BLaER1 (cell line): ENCODE data around the gene ANOS1.

Experiments
- H3K27ac ChIP-seq: shearing (Covaris generic); formaldehyde crosslinking; 2 replicates; pipeline ENCODE4 v1.8.1; 2022
- H3K27me3 ChIP-seq: shearing (Covaris generic); formaldehyde crosslinking; 2 replicates; pipeline ENCODE4 v1.8.1; 2022
- H3K36me3 ChIP-seq: shearing (Covaris generic); formaldehyde crosslinking; 2 replicates; pipeline ENCODE4 v1.8.1; 2022
- H3K4me1 ChIP-seq: shearing (Covaris generic); formaldehyde crosslinking; 2 replicates; pipeline ENCODE4 v1.8.1; 2022
- H3K4me2 ChIP-seq: shearing (Covaris generic); formaldehyde crosslinking; 2 replicates; pipeline ENCODE4 v1.8.1; 2022
- H3K4me3 ChIP-seq: shearing (Covaris generic); formaldehyde crosslinking; 2 replicates; pipeline ENCODE4 v1.8.1; 2022
- H3K9ac ChIP-seq: shearing (Covaris generic); formaldehyde crosslinking; 2 replicates; pipeline ENCODE4 v1.8.1; 2022
- H3K9me3 ChIP-seq: shearing (Covaris generic); formaldehyde crosslinking; 2 replicates; pipeline ENCODE4 v1.8.1; 2022
- H4K20me1 ChIP-seq: shearing (Covaris generic); formaldehyde crosslinking; 2 replicates; pipeline ENCODE4 v1.8.1; 2022
- Cebpa-rat ChIP-seq: shearing (Covaris generic); IDR thresholded peaks from 2 replicates; pipeline ENCODE4 v1.8.1; 2022

The ANOS1 gene

DNA sequence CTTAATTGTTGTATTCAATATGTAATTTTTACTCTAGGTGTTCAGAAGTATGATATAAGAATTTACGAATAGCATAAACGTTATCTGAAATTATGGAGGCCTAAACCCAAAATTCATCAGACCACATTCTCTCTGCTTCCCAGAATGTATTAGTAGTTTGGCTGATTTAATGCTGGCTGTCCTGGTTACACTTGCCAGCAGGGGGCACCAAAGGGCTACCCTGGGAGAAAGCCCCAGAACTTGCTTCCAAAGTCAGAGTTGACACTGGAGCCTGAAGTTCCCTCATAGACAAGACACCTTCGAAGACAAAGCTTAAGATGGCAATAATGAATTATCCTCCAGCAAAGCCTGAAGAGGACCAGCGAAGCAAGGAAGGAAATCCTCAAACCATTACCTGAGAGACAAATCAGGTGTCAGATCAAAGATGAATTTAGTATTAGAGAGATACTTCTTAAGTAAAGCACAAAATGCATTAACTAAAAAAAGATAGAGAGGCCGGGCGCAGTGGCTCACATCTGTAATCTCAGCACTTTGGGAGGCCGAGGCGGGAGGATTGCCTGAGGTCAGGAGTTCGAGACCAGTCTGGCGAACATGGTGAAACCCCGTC, 11.3 kb upstream of the ANOS1 start:
- Histone ChIP-seq H3K9ac (no peak overlapping the region), H3K4me3 (no peak overlapping the region), H3K4me2 (no peak overlapping the region), H3K4me1 (no peaks in the 10 kb centered on the region), H3K27ac (no peak overlapping the region), H3K27me3 (no peaks in the 10 kb centered on the region), H4K20me1 (no peaks in the 10 kb centered on the region), H3K36me3 (no peaks in the 10 kb centered on the region), H3K9me3 (no peaks in the 10 kb centered on the region)
- TF ChIP-seq Cebpa-rat: no peak

DNA sequence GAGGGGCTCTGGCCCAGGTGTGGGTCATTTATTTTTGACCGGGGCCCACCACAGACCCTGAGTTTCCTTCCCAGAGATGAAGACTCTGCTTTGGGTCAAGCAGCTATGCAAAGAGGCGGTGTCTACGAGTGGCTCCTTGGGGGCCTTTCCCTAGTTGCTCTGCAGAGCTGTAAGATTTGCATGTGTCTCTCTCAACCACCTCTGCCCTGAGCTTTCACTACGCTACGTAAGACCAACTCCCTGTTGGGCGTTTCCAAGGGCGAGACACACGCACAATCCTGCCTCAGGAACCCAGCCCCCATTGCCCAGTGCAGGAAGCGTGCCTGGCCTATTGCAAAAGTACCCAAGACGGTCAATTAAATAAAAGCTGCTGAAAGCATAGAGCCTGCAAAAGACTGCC, 10.0 kb upstream of the ANOS1 start:
- no peaks in the 10 kb centered on the region for H4K20me1 ChIP-seq
- no peak overlapping the region for H3K4me2 ChIP-seq
- H3K27me3 ChIP-seq: no peaks in the 10 kb centered on the region
- no peaks in the 10 kb centered on the region for H3K9me3 ChIP-seq
- H3K4me3 ChIP-seq: no peak overlapping the region
- no peak overlapping the region for H3K9ac ChIP-seq
- no peak for TF ChIP-seq Cebpa-rat
- H3K4me1 ChIP-seq: no peaks in the 10 kb centered on the region
- H3K36me3 ChIP-seq: no peaks in the 10 kb centered on the region
- H3K27ac ChIP-seq: no peak overlapping the region

DNA sequence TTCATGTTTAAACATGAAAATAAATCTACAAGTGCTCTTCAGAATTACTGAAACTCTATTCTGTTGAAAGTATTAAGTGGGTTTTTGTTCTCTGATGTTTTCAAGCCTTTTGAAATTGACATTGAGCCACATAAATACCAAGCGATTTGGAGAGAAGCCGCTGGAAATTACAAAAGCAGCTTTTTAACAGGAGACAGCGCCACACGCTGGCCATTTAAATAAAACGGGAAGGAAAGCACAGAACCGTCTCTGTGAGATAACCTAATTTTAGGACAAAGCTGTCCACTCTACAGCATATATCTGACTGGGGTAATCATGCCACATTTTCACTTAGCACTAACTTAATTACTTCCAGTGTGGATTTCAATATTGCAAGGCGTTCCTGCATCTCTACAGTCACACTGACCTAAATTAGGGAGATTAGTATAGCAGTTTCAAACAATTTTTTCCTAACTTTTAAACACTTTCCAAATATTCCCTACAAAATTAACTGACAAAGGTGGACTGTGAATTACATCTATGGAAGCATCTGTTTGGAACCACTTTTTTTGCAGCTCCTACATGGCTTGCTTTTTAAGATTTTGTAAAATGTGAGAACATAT, 6.8 kb upstream of the ANOS1 start:
- Histone ChIP-seq H4K20me1 (no peaks in the 10 kb centered on the region), H3K27ac (no peak overlapping the region), H3K36me3 (no peaks in the 10 kb centered on the region), H3K4me1 (no peaks in the 10 kb centered on the region), H3K9me3 (no peaks in the 10 kb centered on the region), H3K4me2 (no peak overlapping the region), H3K4me3 (no peak overlapping the region), H3K9ac (no peak overlapping the region), H3K27me3 (peaks cover 2% of the 10 kb centered on the region)
- no peak for TF ChIP-seq Cebpa-rat

DNA sequence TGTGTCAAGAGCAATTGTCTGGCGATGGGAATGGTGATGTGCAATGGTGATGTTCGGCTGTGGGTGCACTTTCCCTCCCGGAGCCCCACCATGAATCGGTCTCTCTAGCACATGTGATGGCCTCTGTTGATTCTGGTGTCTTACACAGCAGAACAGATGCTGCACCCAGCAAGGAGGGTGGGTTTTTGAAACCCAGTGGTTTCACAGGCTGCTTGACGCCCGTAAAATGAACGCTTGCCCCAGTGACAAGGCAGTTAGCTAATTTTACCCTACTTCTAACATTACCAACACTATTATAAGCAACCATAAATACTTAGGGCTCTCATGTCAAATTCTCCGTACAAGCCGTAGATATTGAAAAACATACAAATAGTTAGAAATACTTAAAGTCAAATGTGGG, 5.9 kb upstream of the ANOS1 start:
- TF ChIP-seq Cebpa-rat: no peak
- no peaks in the 10 kb centered on the region for H3K9me3 ChIP-seq
- no peak overlapping the region for H3K4me3 ChIP-seq
- no peak overlapping the region for H3K27ac ChIP-seq
- no peak overlapping the region for H3K9ac ChIP-seq
- H3K4me2 ChIP-seq: no peak overlapping the region
- H4K20me1 ChIP-seq: no peaks in the 10 kb centered on the region
- no peaks in the 10 kb centered on the region for H3K4me1 ChIP-seq
- H3K27me3 ChIP-seq: peaks cover 10% of the 10 kb centered on the region
- no peaks in the 10 kb centered on the region for H3K36me3 ChIP-seq

DNA sequence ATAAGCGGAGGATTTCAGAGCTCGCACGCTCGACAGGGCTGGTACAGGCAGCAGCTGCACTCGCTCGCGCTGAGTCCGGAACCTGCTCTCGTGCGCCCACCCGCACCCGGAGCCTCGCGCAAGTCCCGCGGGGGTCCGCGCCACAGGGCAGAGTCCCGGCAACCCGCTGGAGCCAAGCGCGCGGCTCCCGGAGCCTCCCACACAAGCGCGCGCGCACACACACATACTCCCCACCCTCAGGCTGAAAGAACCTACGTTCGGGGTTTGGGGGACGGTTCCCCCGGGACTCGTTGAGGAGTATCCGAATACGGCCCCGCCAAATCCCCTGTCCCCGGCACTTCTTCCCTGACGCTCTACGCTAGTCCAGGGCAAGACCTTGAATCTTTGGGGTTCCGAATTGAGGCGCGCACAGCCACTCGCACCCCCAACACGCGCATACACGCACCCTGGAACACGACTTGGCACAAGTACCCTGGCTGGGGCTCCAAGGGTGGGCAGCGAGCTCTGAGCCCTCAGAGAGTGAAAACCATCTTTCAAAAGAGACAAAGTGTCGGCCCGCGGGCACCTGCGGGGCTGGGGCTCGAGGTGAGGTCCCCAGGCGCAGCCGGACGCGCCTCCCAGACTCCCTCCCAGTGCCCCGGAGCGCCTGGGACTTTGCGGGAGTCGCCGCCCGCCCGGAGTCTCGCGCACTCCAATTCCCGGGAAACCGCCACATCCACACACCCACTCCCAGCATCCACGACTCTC, 952 bp downstream of the ANOS1 start:
- Histone ChIP-seq H4K20me1 (no peaks in the 10 kb centered on the region), H3K27ac (no peak overlapping the region), H3K4me1 (peaks cover 9% of the 10 kb centered on the region), H3K36me3 (no peaks in the 10 kb centered on the region), H3K9ac (no peak overlapping the region), H3K4me3 (peak overlapping the region; percentile 55), H3K27me3 (peaks cover 62% of the 10 kb centered on the region), H3K9me3 (peaks cover 20% of the 10 kb centered on the region), H3K4me2 (peak overlapping the region; percentile 65)
- no peak for TF ChIP-seq Cebpa-rat

DNA sequence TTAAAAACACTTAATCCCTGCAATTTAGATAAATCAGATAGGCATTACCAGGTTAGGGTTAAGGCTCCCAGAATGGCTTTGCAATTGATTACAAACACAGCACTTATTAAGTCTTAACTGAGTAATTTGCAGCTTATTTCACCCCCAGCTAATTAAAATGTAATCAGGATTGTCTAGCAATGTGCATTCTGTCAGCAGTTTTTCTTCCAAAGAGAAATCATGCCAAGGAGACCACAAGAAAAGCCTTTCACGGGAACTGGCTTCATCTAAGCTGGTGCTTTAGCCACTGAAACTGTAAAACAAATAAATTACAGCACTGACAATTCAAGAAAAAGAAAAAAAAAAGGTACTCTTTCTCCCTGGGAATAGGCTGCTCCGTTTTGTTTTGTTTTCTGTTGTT, 2.1 kb downstream of the ANOS1 start:
- Histone ChIP-seq H4K20me1 (no peaks in the 10 kb centered on the region), H3K27me3 (peaks cover 62% of the 10 kb centered on the region), H3K4me3 (no peak overlapping the region), H3K4me2 (no peak overlapping the region), H3K9me3 (peaks cover 20% of the 10 kb centered on the region), H3K9ac (no peak overlapping the region), H3K27ac (no peak overlapping the region), H3K36me3 (no peaks in the 10 kb centered on the region), H3K4me1 (peaks cover 9% of the 10 kb centered on the region)
- no peak for TF ChIP-seq Cebpa-rat

DNA sequence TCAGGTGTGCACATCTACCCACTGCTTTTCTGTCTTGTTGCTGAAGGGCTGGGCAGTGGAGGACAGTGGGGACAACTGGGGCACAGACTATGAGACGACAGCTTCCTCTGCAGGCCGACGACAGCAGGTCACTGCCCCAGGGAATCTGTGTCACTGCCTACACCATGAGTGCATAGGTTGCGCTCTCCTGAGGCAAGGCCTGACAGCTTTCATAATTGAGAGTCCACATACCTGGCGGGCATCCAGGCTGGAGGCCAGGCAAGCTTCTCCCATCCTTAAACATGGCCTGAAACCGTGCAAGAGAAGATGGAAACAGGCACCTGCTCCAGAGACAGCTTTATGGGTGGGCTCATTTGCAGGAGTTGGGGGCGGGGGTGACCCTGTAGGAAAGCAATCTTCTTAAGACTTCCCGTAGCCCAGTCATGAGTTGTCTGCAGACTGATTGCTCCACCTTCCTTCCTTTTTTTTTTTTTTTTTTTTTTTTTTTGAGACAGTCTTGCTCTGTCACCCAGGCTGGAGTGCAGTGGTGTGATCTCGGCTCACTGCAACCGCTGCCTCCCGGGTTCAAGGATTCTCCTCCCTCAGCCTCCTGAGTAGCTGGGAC, 2.9 kb downstream of the ANOS1 start:
- Histone ChIP-seq H3K4me2 (no peak overlapping the region), H3K4me1 (peaks cover 9% of the 10 kb centered on the region), H4K20me1 (no peaks in the 10 kb centered on the region), H3K36me3 (no peaks in the 10 kb centered on the region), H3K9ac (no peak overlapping the region), H3K9me3 (peaks cover 20% of the 10 kb centered on the region), H3K27me3 (peaks cover 62% of the 10 kb centered on the region), H3K27ac (no peak overlapping the region), H3K4me3 (no peak overlapping the region)
- no peak for TF ChIP-seq Cebpa-rat

DNA sequence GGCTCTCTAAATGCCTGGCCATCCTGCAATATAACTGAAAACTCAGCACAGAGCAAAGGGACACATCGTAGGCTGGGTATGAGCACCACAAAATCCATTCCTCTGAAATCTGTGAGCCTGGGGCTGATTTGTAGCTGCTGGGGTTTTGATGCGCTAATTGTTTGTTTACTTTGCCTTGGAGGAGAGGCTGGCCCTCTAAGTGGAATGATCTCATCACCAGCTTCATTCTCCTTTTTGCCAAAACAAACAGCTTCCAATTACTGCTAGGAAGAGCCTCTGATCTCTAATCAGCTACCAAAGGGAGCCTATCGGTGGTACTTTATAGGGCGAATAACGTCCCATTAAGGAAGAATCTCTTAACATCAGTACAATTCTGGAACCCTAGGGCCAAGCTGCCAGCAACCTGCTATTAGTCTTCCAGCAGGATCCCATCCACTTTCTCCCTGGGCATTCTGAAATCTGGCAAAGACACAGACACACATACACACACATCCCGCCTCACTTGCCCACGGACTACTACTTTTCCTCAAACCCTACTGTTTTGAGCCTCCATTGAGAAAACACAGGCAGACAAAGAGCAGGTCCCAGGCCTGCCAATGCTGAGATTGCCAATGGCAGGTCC, 5.8 kb downstream of the ANOS1 start:
- Histone ChIP-seq H3K9me3 (peaks cover 8% of the 10 kb centered on the region), H3K4me1 (peaks cover 5% of the 10 kb centered on the region), H3K9ac (no peak overlapping the region), H3K36me3 (no peaks in the 10 kb centered on the region), H3K4me2 (no peak overlapping the region), H3K4me3 (no peak overlapping the region), H3K27ac (no peak overlapping the region), H4K20me1 (no peaks in the 10 kb centered on the region), H3K27me3 (peaks cover 34% of the 10 kb centered on the region)
- TF ChIP-seq Cebpa-rat: no peak

DNA sequence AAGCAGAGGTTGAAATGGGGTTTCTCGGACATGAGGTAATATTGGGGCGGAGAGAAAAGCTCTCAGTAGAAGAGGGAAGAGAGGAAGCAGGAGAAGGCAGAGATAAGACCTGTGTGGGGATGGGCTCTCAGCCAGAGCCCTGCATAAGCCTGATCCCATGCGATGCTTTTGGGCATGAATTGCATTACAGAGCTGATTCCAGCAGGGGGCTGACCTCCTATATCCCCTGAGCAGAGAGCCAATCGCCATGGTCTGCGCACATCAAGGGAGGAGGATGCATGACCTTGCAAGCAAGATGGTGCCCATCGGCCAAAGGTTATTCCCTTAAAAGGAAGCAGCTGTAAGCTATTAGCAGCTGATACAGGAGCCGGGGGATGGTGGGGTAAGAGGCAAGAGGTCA, 7.6 kb downstream of the ANOS1 start:
- H3K4me1 ChIP-seq: no peaks in the 10 kb centered on the region
- TF ChIP-seq Cebpa-rat: no peak
- H3K27me3 ChIP-seq: peaks cover 16% of the 10 kb centered on the region
- no peak overlapping the region for H3K4me2 ChIP-seq
- no peak overlapping the region for H3K27ac ChIP-seq
- H3K9me3 ChIP-seq: no peaks in the 10 kb centered on the region
- no peaks in the 10 kb centered on the region for H4K20me1 ChIP-seq
- H3K36me3 ChIP-seq: no peaks in the 10 kb centered on the region
- H3K9ac ChIP-seq: no peak overlapping the region
- H3K4me3 ChIP-seq: no peak overlapping the region

DNA sequence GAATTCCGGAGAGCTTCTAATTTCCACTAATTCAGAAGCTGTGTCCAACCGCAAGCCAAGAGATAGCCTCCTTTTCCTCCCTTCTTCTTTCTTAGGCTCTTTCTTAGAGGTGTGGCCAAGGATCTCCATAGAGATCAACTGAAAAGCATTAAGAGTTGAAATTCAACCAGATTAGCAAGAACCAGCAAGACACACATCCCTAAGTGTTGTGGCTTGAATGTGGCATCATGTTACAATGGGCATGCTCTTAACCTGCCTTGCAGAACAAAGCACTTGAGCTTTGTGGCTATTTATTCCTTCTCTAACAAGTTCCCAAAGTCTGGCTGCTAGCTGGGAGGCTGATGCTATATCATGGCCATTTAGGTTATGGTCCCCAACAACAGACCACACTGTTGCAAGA, 10.4 kb downstream of the ANOS1 start:
- Histone ChIP-seq H3K9ac (no peak overlapping the region), H4K20me1 (no peaks in the 10 kb centered on the region), H3K4me1 (no peaks in the 10 kb centered on the region), H3K27me3 (no peaks in the 10 kb centered on the region), H3K36me3 (no peaks in the 10 kb centered on the region), H3K4me3 (no peak overlapping the region), H3K27ac (no peak overlapping the region), H3K4me2 (no peak overlapping the region), H3K9me3 (no peaks in the 10 kb centered on the region)
- TF ChIP-seq Cebpa-rat: no peak
